Cerebellar cortex (tissue), 1 donor: ENCODE data around the gene KCNIP4.

Source experiments
- DNase-seq: peaks from one replicate; pipeline ENCODE4 v3.0.0-alpha.2; 2015; ENCODE audit warnings: low spot score

Gene KCNIP4

DNA sequence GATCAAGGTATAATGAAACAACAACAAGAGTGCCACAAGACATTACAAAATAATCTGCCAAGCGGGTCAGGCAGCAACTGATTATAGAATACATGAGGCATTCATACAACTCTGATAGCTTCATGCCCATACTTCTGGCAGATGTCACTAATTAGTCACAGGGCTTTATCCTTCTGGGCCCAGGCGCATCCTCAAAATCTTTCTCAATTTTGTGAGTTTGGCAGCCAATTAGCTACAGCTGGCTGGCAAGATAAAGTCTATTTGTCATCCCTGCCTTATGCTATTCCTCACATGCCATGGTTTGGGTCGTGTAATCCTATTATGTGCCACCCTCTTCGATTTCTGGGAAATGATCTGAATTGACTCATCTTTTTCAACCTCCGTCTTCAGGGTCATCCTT is 994.0 kb downstream of the KCNIP4 start:
- no peak for DNase-seq

- no peak for DNase-seq
Measured at GRCh38 chr4:20944961-20945360, 1003.6 kb downstream of the KCNIP4 start.

DNA sequence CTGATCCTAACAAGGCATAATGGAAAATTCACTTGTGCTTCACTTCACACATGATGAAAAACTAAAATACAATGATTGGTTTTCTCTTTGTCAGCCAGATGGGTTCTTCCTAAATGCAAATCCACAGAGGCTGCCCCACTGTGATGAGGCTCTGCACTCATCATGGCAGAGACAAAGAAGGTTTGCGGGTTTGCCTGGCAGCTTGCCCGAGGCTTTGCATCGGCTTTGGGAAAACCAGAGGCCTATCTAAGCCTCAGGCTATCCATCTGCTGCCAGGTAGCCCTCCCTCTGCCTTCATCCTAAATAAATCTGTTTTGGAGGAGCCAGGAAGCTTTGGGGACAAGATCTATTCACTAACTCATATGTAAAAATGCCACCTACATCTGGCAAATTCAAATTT is 1004.1 kb downstream of the KCNIP4 start:
- no peak for DNase-seq

DNA sequence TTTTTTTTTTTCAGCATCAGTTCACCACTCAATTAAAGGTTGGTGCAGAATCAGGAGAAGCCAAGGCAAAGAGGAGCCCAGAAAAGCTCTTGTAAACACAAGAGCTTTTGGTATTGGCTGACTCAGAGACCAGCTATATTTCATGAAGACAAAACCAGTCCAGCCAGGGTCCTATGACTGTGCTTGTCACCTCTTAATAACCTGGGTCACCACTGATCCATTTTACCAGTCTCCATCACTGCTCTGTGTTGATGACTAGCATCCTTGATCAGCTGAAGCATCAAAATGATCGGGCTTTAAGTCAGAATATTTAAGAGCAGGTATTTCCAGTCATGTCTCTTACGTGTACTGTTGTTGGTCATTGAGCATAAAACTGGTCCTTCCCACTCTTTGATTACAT is 1010.4 kb downstream of the KCNIP4 start:
- no peak for DNase-seq

DNA sequence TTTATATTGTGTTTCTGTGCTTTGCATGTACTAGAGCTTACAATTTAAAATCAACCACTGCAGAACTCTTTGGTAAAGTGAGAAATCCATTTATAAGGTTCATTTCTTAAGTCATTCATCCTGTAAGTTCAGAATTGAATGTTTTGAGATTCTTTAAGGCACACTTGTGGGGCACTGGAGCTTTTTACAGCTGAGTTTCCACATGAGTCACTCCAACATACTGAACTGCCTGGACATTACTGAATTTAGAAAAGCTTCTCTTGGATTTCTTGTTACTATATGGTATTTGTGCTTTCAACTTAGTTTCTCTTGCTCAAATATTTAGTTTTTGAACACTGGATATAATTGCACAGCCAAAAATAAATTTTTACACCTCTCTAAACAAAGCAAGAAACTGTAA is 1022.0 kb downstream of the KCNIP4 start:
- DNase-seq: no peak

DNA sequence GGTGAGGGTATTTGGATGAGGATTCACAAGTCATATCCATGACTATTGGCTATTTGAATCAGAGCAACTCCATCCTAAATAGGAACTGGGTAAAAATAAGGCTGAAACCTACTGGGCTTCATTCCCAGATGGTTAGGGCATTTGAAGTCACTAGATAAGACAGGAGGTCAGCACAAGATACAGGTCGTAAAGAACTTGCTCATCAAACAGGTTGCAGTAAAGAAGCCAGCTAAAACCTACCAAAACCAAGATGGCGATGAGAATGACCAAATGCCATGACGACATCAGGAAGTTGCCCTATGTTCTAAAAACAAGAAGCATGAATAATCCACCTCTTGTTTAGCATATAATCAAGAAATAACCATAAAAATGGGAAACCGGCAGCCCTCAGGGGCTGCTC is 1023.4 kb downstream of the KCNIP4 start:
- no peak for DNase-seq

DNA sequence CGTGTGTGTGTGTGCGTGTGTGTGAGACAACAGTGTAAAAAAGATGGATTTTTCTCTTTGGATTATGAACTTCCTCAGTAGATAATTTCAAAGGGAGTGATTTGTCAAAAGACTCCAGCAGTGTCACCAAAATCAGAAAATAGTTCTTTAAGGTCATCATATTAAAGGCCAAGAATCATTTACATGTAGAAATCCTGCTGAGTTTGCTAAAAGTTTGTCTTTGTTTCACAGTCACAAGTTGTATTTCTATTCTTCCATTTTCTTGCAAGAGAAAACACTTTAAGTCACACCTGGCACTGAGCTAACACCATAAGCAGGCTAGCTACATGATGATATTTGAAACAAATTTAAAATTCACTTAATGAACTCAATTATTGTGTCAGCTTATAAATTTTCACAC is 1025.6 kb downstream of the KCNIP4 start:
- DNase-seq: no peak

DNA sequence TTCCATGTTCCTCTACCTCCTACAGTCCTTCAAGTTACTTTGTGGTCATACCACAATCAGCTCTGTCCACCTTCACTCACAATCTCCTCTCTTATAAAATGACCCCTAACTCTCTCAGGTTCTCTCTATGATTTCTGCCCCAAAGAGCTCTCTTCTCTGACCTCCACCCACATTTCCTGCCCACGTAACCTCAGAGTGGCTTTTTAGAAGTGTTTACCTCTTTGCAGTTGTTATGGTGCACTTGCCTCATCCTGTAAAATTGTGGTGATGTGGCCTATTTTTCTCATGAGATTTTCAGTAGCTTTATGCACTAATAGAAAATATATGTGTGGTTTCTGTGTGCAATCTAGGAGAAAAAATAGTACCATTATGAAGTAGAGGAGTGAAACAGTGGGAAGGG is 1032.5 kb downstream of the KCNIP4 start:
- no peak for DNase-seq

GRCh38 chr4:20904966-20905365 is 1043.6 kb downstream of the KCNIP4 start:
- no peak for DNase-seq

DNA sequence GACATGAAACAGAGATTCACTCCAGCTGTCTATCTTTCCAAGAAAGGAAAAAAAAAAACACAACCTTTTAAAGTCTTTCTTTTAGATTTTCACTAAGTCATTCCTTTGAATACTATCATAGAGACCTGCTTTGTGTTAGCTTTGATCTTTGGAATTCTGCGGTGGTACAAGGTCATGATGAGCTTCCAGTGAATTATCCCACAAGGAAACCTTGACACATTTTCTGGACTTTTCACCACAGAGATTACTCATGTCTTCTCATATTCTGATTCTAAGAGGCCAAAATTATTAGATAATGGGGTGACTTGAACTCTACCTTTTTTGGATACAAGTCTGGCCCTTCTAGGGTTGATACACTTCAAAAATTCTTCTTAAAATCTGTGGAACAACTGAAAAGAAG is 1046.7 kb downstream of the KCNIP4 start:
- DNase-seq: no peak

GRCh38 chr4:20899591-20899990 is 1049.0 kb downstream of the KCNIP4 start:
- no peak for DNase-seq

GRCh38 chr4:20895988-20896387 is 1052.6 kb downstream of the KCNIP4 start:
- no peak for DNase-seq

DNA sequence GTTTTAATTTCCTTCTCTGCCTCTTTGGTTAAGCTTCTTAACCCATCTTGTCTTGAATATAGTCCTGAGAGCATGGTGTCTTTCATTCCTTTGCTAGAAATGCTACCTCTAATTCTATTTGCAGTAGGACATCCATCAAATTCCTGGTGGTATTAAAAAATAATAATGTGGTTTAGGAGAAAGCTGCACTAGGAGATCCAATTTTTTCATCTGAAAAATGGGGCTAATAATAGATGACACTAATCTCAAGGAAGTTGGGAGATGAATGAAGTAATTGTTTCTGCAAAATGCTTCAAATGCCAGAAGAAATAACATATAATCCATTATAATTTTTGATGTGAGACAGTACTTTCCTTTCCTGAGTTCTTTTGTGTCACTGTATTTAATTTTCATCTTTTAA is 1053.4 kb downstream of the KCNIP4 start:
- no peak for DNase-seq

- no peak for DNase-seq
Measured at GRCh38 chr4:20890761-20891160, 1057.8 kb downstream of the KCNIP4 start.

GRCh38 chr4:20889901-20890300 is 1058.7 kb downstream of the KCNIP4 start:
- DNase-seq: no peak

DNA sequence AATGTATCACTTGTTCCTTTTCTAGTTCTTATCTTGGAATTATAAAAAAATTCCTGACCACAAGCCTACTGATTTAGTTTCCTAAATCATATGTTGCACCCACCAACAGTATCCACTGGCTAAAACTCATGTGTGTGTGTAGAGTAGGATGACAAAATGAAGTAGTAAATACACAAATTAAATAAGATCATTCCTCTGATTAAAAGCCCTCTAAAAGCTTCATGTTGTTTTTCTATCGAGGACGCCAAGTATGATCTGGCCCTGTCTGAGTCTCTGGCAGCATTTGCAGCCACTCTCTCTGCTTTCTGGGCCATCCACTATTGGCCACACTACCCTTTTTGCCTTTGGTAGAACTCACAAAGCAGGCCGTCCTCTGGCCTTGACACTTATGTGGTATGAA is 1064.9 kb downstream of the KCNIP4 start:
- no peak for DNase-seq

DNA sequence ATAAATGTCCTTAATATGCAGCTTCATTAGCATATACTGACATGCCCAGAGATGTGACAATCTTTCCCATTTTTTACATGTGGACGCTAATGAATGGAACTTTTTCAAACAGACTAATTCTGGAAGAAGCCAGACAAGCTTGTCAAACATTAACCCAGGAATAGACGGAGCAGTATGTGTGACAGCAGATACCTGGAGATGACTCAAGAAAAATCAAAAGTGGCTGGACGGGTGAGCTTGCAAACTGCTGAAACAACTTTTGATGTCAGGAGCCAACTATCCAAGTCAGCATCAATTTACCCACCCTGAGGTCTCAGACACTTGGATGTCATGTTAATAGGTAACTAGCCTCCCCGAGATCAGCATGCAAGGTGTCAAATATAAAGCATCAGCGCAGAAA is 1065.3 kb downstream of the KCNIP4 start:
- no peak for DNase-seq

DNA sequence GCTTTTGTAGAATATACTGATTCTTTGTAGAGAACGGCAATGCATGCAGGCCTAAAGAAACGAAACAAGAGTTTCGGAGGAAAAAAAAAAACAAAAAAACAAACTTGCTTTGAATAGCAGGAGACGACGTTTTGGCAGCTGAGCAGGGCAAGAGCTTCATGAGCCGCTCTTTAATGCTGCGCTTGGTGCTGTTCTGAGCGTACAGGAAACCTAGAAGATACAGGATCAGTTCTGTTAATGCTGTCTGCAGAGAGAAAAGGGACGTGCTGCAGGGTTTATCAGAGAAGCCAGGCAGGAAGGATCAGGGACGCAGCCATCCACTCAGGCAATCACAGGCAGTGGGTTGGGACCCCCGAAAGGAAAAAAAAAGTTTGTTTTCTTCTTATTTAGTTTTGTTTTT is 1066.1 kb downstream of the KCNIP4 start:
- no peak for DNase-seq

DNA sequence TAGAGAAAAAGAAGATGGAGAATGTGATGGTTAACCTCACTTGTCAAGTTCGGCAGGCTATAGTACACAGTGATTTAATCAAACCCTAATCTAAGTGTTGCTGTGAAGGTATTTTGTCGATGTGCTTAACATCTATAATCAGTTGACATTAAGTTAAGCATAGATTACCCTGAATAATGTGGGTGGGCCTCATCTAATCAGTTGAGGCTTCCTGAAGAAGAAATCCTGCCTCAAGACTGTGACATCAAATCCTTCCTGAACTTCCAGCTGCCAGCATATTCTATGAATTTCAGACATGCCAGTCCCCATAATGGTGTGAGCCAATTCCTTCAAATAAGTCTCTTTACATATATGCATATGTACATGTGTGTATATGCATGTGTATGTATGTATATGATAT is 1066.9 kb downstream of the KCNIP4 start:
- DNase-seq: no peak

- DNase-seq: no peak
Measured at GRCh38 chr4:20878806-20879205, 1069.8 kb downstream of the KCNIP4 start.

DNA sequence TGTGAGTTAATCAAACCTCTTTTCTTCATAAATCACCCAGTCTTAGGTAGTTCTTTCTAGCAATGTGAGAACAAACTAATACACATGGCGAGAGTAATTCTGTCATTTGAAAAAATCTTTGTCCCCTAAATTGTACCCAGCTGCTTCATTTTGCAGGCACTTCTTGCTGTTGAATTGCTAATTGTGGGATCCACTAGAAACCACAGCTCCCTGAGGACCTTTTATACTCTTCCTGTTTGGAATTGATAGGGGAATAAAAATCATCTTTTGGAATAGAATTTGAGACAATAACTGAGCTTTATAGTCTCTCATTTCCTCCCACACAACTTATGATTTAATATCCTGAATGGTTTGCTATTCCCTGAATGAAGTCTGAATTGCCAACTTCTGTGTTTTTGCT is 1078.1 kb downstream of the KCNIP4 start:
- no peak for DNase-seq

GRCh38 chr4:20868108-20868507 is 1080.5 kb downstream of the KCNIP4 start:
- DNase-seq: no peak

DNA sequence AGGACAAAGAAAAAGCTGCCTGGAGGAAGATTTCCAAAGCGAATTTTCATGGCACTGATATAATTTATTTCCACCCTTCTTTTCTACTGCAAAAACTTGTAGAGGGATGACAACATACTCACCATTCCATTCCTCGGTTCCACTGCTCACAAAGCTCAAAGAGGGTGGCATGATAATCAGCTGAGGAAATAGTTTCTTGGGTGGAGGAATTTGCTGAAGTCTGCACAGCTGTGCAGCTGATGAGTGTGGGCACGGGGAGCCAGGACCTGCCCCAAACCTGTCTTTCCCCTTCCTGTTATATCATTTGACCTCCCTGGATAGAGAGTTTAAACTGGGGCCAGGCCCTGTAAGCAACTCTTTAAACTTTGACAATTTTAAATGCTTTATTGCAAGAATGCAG is 1087.7 kb downstream of the KCNIP4 start:
- DNase-seq: no peak

GRCh38 chr4:20859097-20859781 is 1089.3 kb downstream of the KCNIP4 start:
- no peak for DNase-seq

DNA sequence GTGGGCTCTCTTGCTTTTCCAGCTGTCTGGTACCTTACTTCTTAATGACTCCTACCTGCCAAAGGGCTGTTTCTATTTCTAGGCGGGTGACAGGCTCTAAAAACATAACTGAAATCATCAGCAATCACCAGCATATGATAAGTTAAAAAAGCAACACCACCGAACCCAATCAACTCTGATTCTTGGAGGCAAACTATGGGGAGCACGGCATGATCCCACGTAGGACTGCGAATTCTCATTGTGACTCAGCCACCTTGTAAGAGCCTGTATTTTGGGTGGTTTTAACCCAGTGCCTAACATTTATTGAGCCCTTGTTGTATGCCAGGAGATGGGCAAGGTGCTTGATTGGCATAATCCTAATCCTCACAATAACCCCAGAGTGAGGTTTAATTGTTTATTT is 1091.5 kb downstream of the KCNIP4 start:
- DNase-seq: no peak
